Measurements from ENCODE around the gene ZFP36. TPM values are rescaled to one million over a fixed set of nuclear protein-coding genes. Genes with fewer than 3 reads are reported as not detected.

Gene ZFP36
- total RNA-seq, 1 donor from 2014 or later, result 46.3 TPM

- peaks cover 15% of the 10 kb centered on the region for H3K4me1 Mint-ChIP-seq (ENCODE audit: low read depth)
- no peaks in the 10 kb centered on the region for H3K27me3 Mint-ChIP-seq (ENCODE audit: low read depth)
- DNase-seq (ENCODE audit: low spot score), result no peak
- no peaks in the 10 kb centered on the region for H3K9me3 Mint-ChIP-seq (ENCODE audit: low read depth)
- no peak overlapping the region for H3K4me3 Mint-ChIP-seq (ENCODE audit: unreplicated experiment)
- H3K36me3 Mint-ChIP-seq (ENCODE audit: low read depth), result peaks cover 17% of the 10 kb centered on the region
- H3K27ac Mint-ChIP-seq (ENCODE audit: unreplicated experiment), result no peak overlapping the region
- TF ChIP-seq CTCF (IDR thresholded peaks at IDR 0.05), result no peak
Observed at GRCh38 chr19:39363901-39364457, 42.7 kb upstream of the ZFP36 start.

DNA sequence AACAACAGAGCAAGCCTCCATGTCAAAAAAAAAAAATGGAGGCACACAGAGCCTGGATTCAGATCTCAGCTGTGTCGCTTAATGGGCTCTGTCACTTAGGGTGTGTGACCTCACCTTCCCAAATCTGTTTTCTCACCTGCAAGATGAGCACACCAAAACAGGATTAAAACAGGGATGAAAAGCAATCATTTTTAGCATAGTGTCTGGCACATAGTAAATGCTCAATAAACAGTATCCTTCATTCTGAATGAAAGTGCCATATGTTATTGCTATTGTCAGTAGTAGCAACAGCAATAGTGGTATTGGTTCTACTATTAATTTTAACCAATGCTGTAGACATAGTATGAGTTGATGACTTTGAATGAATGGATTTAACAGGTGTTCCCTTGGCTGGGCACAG is 41.1 kb upstream of the ZFP36 start:
- H3K27me3 Mint-ChIP-seq (ENCODE audit: low read depth), result no peaks in the 10 kb centered on the region
- TF ChIP-seq CTCF (IDR thresholded peaks at IDR 0.05), result no peak
- no peak overlapping the region for H3K4me3 Mint-ChIP-seq (ENCODE audit: unreplicated experiment)
- H3K27ac Mint-ChIP-seq (ENCODE audit: unreplicated experiment), result no peak overlapping the region
- DNase-seq (ENCODE audit: low spot score), result no peak
- peaks cover 15% of the 10 kb centered on the region for H3K4me1 Mint-ChIP-seq (ENCODE audit: low read depth)
- H3K36me3 Mint-ChIP-seq (ENCODE audit: low read depth), result peaks cover 17% of the 10 kb centered on the region
- H3K9me3 Mint-ChIP-seq (ENCODE audit: low read depth), result no peaks in the 10 kb centered on the region

- H3K4me3 Mint-ChIP-seq (ENCODE audit: unreplicated experiment), result no peak overlapping the region
- TF ChIP-seq CTCF (IDR thresholded peaks at IDR 0.05), result no peak
- H3K4me1 Mint-ChIP-seq (ENCODE audit: low read depth), result peaks cover 18% of the 10 kb centered on the region
- no peaks in the 10 kb centered on the region for H3K27me3 Mint-ChIP-seq (ENCODE audit: low read depth)
- peaks cover 21% of the 10 kb centered on the region for H3K36me3 Mint-ChIP-seq (ENCODE audit: low read depth)
- DNase-seq (ENCODE audit: low spot score), result no peak
- no peak overlapping the region for H3K27ac Mint-ChIP-seq (ENCODE audit: unreplicated experiment)
- H3K9me3 Mint-ChIP-seq (ENCODE audit: low read depth), result no peaks in the 10 kb centered on the region
Observed at GRCh38 chr19:39369200-39369599, 37.4 kb upstream of the ZFP36 start.

GRCh38 chr19:39370735-39371134 is 35.9 kb upstream of the ZFP36 start:
- Mint-ChIP-seq H3K27ac (ENCODE audit: unreplicated experiment) (no peak overlapping the region), H3K4me3 (ENCODE audit: unreplicated experiment) (no peak overlapping the region), H3K4me1 (ENCODE audit: low read depth) (peaks cover 18% of the 10 kb centered on the region), H3K36me3 (ENCODE audit: low read depth) (peaks cover 23% of the 10 kb centered on the region), H3K9me3 (ENCODE audit: low read depth) (no peaks in the 10 kb centered on the region), H3K27me3 (ENCODE audit: low read depth) (no peaks in the 10 kb centered on the region)
- DNase-seq (ENCODE audit: low spot score), result no peak
- TF ChIP-seq CTCF (IDR thresholded peaks at IDR 0.05), result no peak

DNA sequence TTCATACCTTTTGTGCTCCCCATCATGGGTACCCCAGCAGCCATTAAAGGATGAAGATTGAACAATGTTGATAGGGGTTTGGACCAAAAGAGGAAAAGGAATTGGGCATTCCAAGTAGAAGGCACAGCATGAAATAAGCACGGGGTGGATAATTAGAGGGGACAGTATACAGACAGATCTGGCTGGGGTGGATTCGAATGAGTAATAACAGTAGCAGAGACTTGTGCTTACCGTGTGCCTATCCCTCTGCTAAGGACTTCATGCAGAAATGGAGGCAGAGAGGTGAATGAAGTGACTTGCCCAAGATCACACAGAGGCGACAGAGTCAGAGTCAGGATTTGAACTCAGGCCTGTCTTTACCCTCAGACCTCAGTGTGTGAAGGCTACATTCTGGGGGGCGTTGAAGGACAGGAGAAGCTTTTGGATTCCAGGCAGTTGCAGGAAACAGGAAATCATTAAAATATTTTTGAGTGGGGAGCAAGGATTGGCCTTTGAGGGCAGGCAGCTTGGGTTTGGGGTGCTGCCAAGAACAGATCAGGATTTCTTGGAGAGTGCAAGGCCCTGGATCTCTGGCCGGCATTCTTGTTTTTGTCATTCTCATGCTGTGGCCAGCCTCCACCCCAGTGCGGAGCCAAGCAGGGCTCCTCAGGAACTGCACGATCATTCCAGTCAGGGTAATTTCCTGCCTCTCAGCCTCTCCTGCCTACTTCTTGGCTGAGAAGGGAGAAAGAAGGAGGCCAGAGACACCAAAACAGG is 34.4 kb upstream of the ZFP36 start:
- Mint-ChIP-seq H3K9me3 (ENCODE audit: low read depth) (no peaks in the 10 kb centered on the region), H3K27me3 (ENCODE audit: low read depth) (no peaks in the 10 kb centered on the region), H3K27ac (ENCODE audit: unreplicated experiment) (peak overlapping the region; percentile 94), H3K36me3 (ENCODE audit: low read depth) (peaks cover 32% of the 10 kb centered on the region), H3K4me3 (ENCODE audit: unreplicated experiment) (peak overlapping the region; percentile 22), H3K4me1 (ENCODE audit: low read depth) (peaks cover 18% of the 10 kb centered on the region)
- no peak for TF ChIP-seq CTCF (IDR thresholded peaks at IDR 0.05)
- no peak for DNase-seq (ENCODE audit: low spot score)
